Endothelial cell of umbilical vein (primary cell): ENCODE data around the gene PHACTR1. TPM values are rescaled to one million over a fixed set of nuclear protein-coding genes. Genes with fewer than 3 reads are reported as not detected.

Experiments used
- BruUV-seq: library from RNA; stranded (reverse); fragments of 400-500 nt; replicated peaks from 2 replicates; lab custom pipeline; 2021; lab: Mats Ljungman, UMichigan
- CTCF ChIA-PET: fragments of 300-600, 350-600 bp; sonication (Branson Sonifier 250); formaldehyde crosslinking; loops from one replicate; lab custom pipeline; 2021; ENCODE audit warnings: antibody characterized with exemption, inconsistent platforms; lab: Charles Lee
- POLR2A ChIA-PET: fragments of 300-600, 350-600 bp; sonication (Branson Sonifier 250); formaldehyde crosslinking; loops from one replicate; lab custom pipeline; 2021; ENCODE audit warnings: antibody characterized with exemption, inconsistent platforms; lab: Charles Lee
- DNase-seq: peaks from one replicate; pipeline ENCODE4 v3.0.0-alpha.2; 2011; ENCODE audit warnings: low read depth, low spot score
- FAIRE-seq: peaks from 2 replicates; lab custom pipeline; 2011; peaks lifted over from hg19 to GRCh38; lab: Jason Lieb, UNC
- H2AFZ ChIP-seq: 2 replicates; pipeline ENCODE4 v1.6.0; 2012; ENCODE audit warnings: low read depth, low read length, control low read depth, inconsistent platforms
- H3K27ac ChIP-seq: 2 replicates; pipeline ENCODE4 v1.5.1; 2011; ENCODE audit warnings: low read depth, mild to moderate bottlenecking, control low read depth, low read length, moderate library complexity; ENCODE audit not compliant: insufficient read depth
- H3K27me3 ChIP-seq, 2 experiments: 2 replicates each; pipeline versions ENCODE4 v1.6.0 to v1.6.1; 2011; ENCODE audit warnings: low read length in 2 of 2, mixed read lengths in 1 of 2; ENCODE audit not compliant: control insufficient read depth in 2 of 2, insufficient read depth in 2 of 2
- H3K36me3 ChIP-seq, 2 experiments: 2 replicates in 1 of 2; 3 replicates in 1 of 2; pipeline ENCODE4 v1.5.1; 2011; ENCODE audit warnings: low read length in 2 of 2, mild to moderate bottlenecking in 1 of 2, moderate library complexity in 1 of 2; ENCODE audit not compliant: control insufficient read depth in 2 of 2, insufficient read depth in 2 of 2; ENCODE audit errors: extremely low read depth in 1 of 2
- H3K4me1 ChIP-seq: 3 replicates; pipeline ENCODE4 v1.5.1; 2011; ENCODE audit warnings: mild to moderate bottlenecking, low read length; ENCODE audit not compliant: control insufficient read depth, insufficient read depth; ENCODE audit errors: extremely low read depth
- H3K4me2 ChIP-seq: 2 replicates; pipeline ENCODE4 v1.6.1; 2011; ENCODE audit warnings: low read length, control low read depth, mixed read lengths; ENCODE audit not compliant: insufficient read depth
- H3K4me3 ChIP-seq, 3 experiments: fragments of 200-600 bp in 1 of 3; sonication (generic), shearing (Covaris generic) in 1 of 3; replicated peaks in 1 of 3; 2 replicates each; pipeline ENCODE4 v1.5.1; 2011 to 2016; ENCODE audit warnings: control low read depth in 3 of 3, low read length in 3 of 3, mild to moderate bottlenecking in 2 of 3, inconsistent platforms in 1 of 3, low read depth in 1 of 3, moderate library complexity in 1 of 3; ENCODE audit not compliant: insufficient read depth in 1 of 3
- H3K79me2 ChIP-seq: 2 replicates; pipeline ENCODE4 v1.6.0; 2012; ENCODE audit warnings: low read length, inconsistent platforms; ENCODE audit not compliant: control insufficient read depth, insufficient read depth
- H3K9ac ChIP-seq: replicated peaks from 2 replicates; pipeline ENCODE3; 2011; ENCODE audit warnings: low read length, control low read depth; ENCODE audit not compliant: insufficient read depth; ENCODE audit errors: extremely low read depth
- H3K9me1 ChIP-seq: replicated peaks from 3 replicates; pipeline ENCODE4 v1.6.0; 2011; ENCODE audit warnings: mild to moderate bottlenecking, low read length; ENCODE audit not compliant: control insufficient read depth, insufficient read depth; ENCODE audit errors: extremely low read depth
- H3K9me3 ChIP-seq: replicated peaks from 2 replicates; pipeline ENCODE4 v1.5.1; 2012; ENCODE audit warnings: low read length, inconsistent platforms; ENCODE audit not compliant: control insufficient read depth, insufficient read depth
- H4K20me1 ChIP-seq: replicated peaks from 2 replicates; pipeline ENCODE3; 2011; ENCODE audit warnings: mild to moderate bottlenecking, low read length; ENCODE audit not compliant: control insufficient read depth, insufficient read depth; ENCODE audit errors: extremely low read depth
- CTCF ChIP-seq, 2 donors: IDR thresholded peaks; 1 replicate in 1 of 2; 2 replicates in 1 of 2; pipeline ENCODE4 v1.5.1; 2011; ENCODE audit warnings: low read length in 2 of 2, mild to moderate bottlenecking in 2 of 2, moderate library complexity in 2 of 2, control low read depth in 1 of 2, inconsistent platforms in 1 of 2, low read depth in 1 of 2; ENCODE audit not compliant: insufficient read depth in 1 of 2; ENCODE audit errors: extremely low read depth in 1 of 2
- EZH2 ChIP-seq: IDR thresholded peaks from 2 replicates; pipeline ENCODE4 v1.6.1; 2012; ENCODE audit warnings: borderline replicate concordance, low read depth, mild to moderate bottlenecking, moderate library complexity, low read length, inconsistent platforms; ENCODE audit not compliant: severe bottlenecking
- FOS ChIP-seq: IDR thresholded peaks from 2 replicates; pipeline ENCODE4 v1.6.1; 2011; ENCODE audit warnings: mild to moderate bottlenecking, low read length, moderate library complexity, borderline replicate concordance; ENCODE audit not compliant: insufficient read depth
- GATA2 ChIP-seq: IDR thresholded peaks from 2 replicates; pipeline ENCODE4 v1.7.0; 2011; ENCODE audit warnings: low read depth, mild to moderate bottlenecking, moderate library complexity, mixed read lengths, low read length; ENCODE audit not compliant: insufficient read length, insufficient read depth
- JUN ChIP-seq: IDR thresholded peaks from 2 replicates; pipeline ENCODE4 v1.6.1; 2011; ENCODE audit warnings: borderline replicate concordance, low read depth; ENCODE audit not compliant: insufficient read length, insufficient read depth
- MAX ChIP-seq: IDR thresholded peaks from 2 replicates; pipeline ENCODE4 v1.6.1; 2011; ENCODE audit not compliant: insufficient read depth, insufficient read length
- MYC ChIP-seq: IDR thresholded peaks from one replicate; pipeline ENCODE4 v1.6.1; 2011; ENCODE audit warnings: mild to moderate bottlenecking, low read depth, low read length
- POLR2A ChIP-seq: IDR thresholded peaks from 2 replicates; pipeline ENCODE4 v1.6.1; 2012; ENCODE audit warnings: low read depth, mild to moderate bottlenecking, control low read depth, low read length
- POLR2AphosphoS5 ChIP-seq: IDR thresholded peaks from 2 replicates; pipeline ENCODE4 v1.6.1; 2012; ENCODE audit warnings: low read depth, mild to moderate bottlenecking, control low read depth, low read length, moderate library complexity; ENCODE audit not compliant: insufficient read depth
- dilution Hi-C: fragments of 300-500 bp; cut with MboI; formaldehyde crosslinking; loops from one replicate; pipeline ENCODE4 v1.15.0; 2019; ENCODE audit warnings: low sequenced_read_pairs; ENCODE audit not compliant: extremely low pct_ligation_motif_present
- intact Hi-C: fragments of 100-400 bp; cut with micrococcal nuclease; formaldehyde crosslinking; loops from one replicate; pipeline ENCODE4 v1.10.0; 2022
- polyA plus RNA-seq, 4 experiments: library from polyadenylated mRNA; depleted of rRNA in 3 of 4; stranded (reverse) in 3 of 4; unstranded in 1 of 4; fragments of >200 nt; gene quantifications; 2 replicates each; pipeline versions ENCODE4 v1.2.1 to v1.2.3, GENCODE V29; 2011 to 2012; ENCODE audit warnings: missing spikeins in 1 of 4
- total RNA-seq: library from RNA; stranded (reverse); gene quantifications from 2 replicates; pipeline ENCODE4 v1.2.3, GENCODE V29; 2021

The PHACTR1 gene
- total and polyA plus RNA-seq, 2 donors (not counting 3 experiments of a cell fraction or from before 2014, with no cell fraction given): 2.4 to 23.2 TPM

- DNase-seq: no peak
- no peak overlapping the region for H3K27ac ChIP-seq
- no peaks in the 10 kb centered on the region for H3K36me3 ChIP-seq
- no peak overlapping the region for H3K9ac ChIP-seq
- H3K4me1 ChIP-seq: no peaks in the 10 kb centered on the region
- no peak overlapping the region for H3K4me3 ChIP-seq
- H3K9me1 ChIP-seq: no peaks in the 10 kb centered on the region
- H3K4me2 ChIP-seq: no peak overlapping the region
- TF ChIP-seq POLR2AphosphoS5 (no peak), JUN (no peak)
- ChIA-PET CTCF (no interaction called here), POLR2A (no interaction called here)
- intact Hi-C loops: no loop called here
- no peak for FAIRE-seq
- dilution Hi-C loops: no loop called here
- H3K79me2 ChIP-seq: no peaks in the 10 kb centered on the region
- H4K20me1 ChIP-seq: no peaks in the 10 kb centered on the region
- BruUV-seq: no TSS peak
- no peaks in the 10 kb centered on the region for H3K27me3 ChIP-seq
- no peak overlapping the region for H2AFZ ChIP-seq
- H3K9me3 ChIP-seq: no peaks in the 10 kb centered on the region
These were observed 317.7 kb downstream of the PHACTR1 start for GRCh38 chr6:13034316-13034715.

GRCh38 chr6:13035606-13036005, 319.0 kb downstream of the PHACTR1 start:
- H3K9me1 ChIP-seq: no peaks in the 10 kb centered on the region
- dilution Hi-C loops (no loop called here), intact Hi-C loops (no loop called here)
- no peaks in the 10 kb centered on the region for H3K27me3 ChIP-seq
- H3K36me3 ChIP-seq: no peaks in the 10 kb centered on the region
- POLR2A ChIA-PET: no interaction called here
- CTCF ChIA-PET: no interaction called here
- H3K4me3 ChIP-seq: no peak overlapping the region
- H4K20me1 ChIP-seq: no peaks in the 10 kb centered on the region
- TF ChIP-seq JUN (no peak), FOS (no peak), GATA2 (no peak), POLR2AphosphoS5 (no peak), EZH2 (no peak), MYC (no peak), MAX (no peak), CTCF (IDR thresholded peaks at IDR 0.05; ENCODE audit: extremely low read depth in 1 of 2, insufficient read depth in 1 of 2, low read depth in 1 of 2, low read length in 2 of 2) (no peak), POLR2A (no peak)
- FAIRE-seq (no peak), DNase-seq (no peak)
- no peaks in the 10 kb centered on the region for H3K9me3 ChIP-seq
- H3K4me2 ChIP-seq: no peak overlapping the region
- BruUV-seq: no TSS peak
- H3K27ac ChIP-seq: no peak overlapping the region
- no peak overlapping the region for H2AFZ ChIP-seq
- H3K9ac ChIP-seq: no peak overlapping the region
- H3K79me2 ChIP-seq: no peaks in the 10 kb centered on the region
- no peaks in the 10 kb centered on the region for H3K4me1 ChIP-seq
